GM13976 (cell line): ENCODE data around the gene WWOX.

Experiments
- DNase-seq: peaks from one replicate; pipeline ENCODE4 v3.0.0; 2012; ENCODE audit warnings: low spot score
- CTCF ChIP-seq: IDR thresholded peaks from 2 replicates; pipeline ENCODE4 v1.5.1; 2012; ENCODE audit warnings: borderline replicate concordance, mild to moderate bottlenecking; ENCODE audit not compliant: insufficient read depth; ENCODE audit errors: extremely low read depth, missing control alignments, control extremely low read depth
- in situ Hi-C: fragments of 300-500 bp; cut with MboI; formaldehyde crosslinking; loops from one replicate; pipeline ENCODE4 v1.12.0; 2022; ENCODE audit warnings: low sequenced_read_pairs, mixed read lengths, inconsistent platforms; ENCODE audit not compliant: unreplicated experiment

WWOX gene

DNA sequence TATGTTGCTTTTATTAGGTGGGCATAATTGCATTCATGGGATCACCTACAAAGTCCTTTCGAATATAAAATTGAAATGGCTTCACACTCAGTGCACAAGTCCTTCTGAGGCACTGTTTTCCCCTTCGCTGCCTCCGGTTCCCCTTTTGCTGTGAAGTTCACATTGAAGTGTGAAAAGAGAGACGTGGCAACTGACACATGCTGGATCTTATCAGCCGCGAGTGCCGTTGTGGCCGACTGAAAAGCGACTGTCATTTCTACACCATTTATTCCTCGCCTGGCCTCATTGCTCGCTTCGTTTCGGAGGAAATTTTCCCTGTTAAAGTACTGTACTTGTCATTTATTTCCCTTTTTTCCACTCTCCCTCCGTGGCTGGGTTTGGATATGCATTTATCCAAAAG, 1077.6 kb downstream of the WWOX start:
- in situ Hi-C loops, result no loop called here
- no peak for TF ChIP-seq CTCF
- no peak for DNase-seq

GRCh38 chr16:79181419-79181818, 1082.0 kb downstream of the WWOX start:
- no peak for TF ChIP-seq CTCF
- DNase-seq, result no peak
- in situ Hi-C loops, result no loop called here

- in situ Hi-C loops, result no loop called here
- TF ChIP-seq CTCF, result no peak
- no peak for DNase-seq
Observed at GRCh38 chr16:79182616-79183015, 1083.2 kb downstream of the WWOX start.

DNA sequence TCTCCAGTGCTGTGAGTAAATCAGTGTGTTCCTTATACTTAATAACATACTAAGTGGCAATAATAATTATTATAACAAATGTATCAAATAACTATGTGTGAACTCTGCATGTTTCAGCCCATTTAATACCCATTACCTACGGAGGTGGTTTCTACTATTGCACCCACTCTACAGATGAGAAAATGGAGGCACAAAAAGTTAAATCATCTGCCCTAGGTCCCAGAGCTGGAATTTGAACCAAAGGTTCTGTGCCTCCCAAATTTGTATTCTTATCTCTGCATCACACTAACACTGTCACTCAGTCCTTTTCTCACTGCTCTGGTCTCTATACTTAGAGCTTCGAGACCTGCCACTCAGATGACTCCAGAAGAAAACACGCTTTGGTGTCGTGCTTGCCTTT, 1084.1 kb downstream of the WWOX start:
- TF ChIP-seq CTCF, result no peak
- in situ Hi-C loops, result no loop called here
- no peak for DNase-seq

- TF ChIP-seq CTCF, result no peak
- no peak for DNase-seq
- in situ Hi-C loops, result no loop called here
Observed at GRCh38 chr16:79184464-79185030, 1085.1 kb downstream of the WWOX start.

GRCh38 chr16:79185711-79186110, 1086.3 kb downstream of the WWOX start:
- no peak for DNase-seq
- in situ Hi-C loops, result no loop called here
- TF ChIP-seq CTCF, result no peak

DNA sequence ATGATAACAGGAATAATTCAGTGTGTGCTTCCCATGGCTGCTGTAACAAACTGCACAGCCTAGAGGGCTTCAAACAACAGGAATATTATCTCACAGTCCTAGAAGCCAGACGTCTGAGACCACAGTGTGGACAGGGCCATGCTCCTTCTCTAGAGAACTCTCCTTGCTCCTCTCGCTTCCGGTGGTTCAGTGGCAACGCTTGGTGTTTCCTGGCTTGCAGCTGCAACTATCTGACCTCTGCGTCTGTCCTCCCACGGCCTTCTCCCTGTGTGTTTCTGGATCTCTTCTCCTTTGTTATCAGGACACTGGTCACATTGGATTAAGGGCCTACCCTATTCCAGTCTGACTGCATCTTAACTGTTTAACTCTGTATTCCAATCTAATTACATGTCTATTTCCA, 1086.7 kb downstream of the WWOX start:
- no peak for DNase-seq
- in situ Hi-C loops, result no loop called here
- TF ChIP-seq CTCF, result no peak
